ENCODE results near the gene RAD51D.
"Not testable (repeated sequence)": the region's sequence is repeated elsewhere in the genome, so short reads cannot be mapped to it uniquely, and the experiment has no call there.

Gene RAD51D

GRCh38 chr17:35048685-35049379 lies 70.8 kb downstream of the RAD51D start:
- Histone ChIP-seq H3K9me3 (replicated peaks in 1 of 11) (no peaks in the 10 kb centered on the region), H3K4me1 (peaks cover 30 to 85% (median 55%) of the 10 kb centered on the region in 10 experiments), H3K9ac (no peak overlapping the region), H4K20me1 (peaks cover 0 to 49% (median 34%) of the 10 kb centered on the region in 11 experiments; a peak in 14 of 22 replicates), H3K36me3 (peaks cover 0 to 32% (median 4%) of the 10 kb centered on the region in 11 experiments; a peak in 5 of 22 replicates), H3K4me2 (peak overlapping the region in 3 of 11 experiments; percentile 9 to 95 (median 84); a peak in 1 of 22 replicates), H3K4me3 (no peak overlapping the region), H3K27ac (no peak overlapping the region), H3K27me3 (no peaks in the 10 kb centered on the region)
- no peak for TF ChIP-seq Cebpa-rat (IDR thresholded peaks at IDR 0.05)

- H3K9ac ChIP-seq = no peak overlapping the region
- H3K4me1 ChIP-seq = peaks cover 17 to 64% (median 36%) of the 10 kb centered on the region in 10 experiments
- H3K27ac ChIP-seq = 0 out of 22 replicates have a peak overlapping the region, but pooled peaks of 1 of the 11 experiments have one; percentile 5
- no peaks in the 10 kb centered on the region for H3K9me3 ChIP-seq (replicated peaks in 1 of 11)
- H3K36me3 ChIP-seq = peaks cover 0 to 40% (median 6%) of the 10 kb centered on the region in 11 experiments; a peak in 10 of 22 replicates
- peaks cover 0 to 69% (median 48%) of the 10 kb centered on the region in 11 experiments; a peak in 15 of 22 replicates for H4K20me1 ChIP-seq
- no peak for TF ChIP-seq Cebpa-rat (IDR thresholded peaks at IDR 0.05)
- peak overlapping the region in 5 of 11 experiments; percentile 28 to 58 (median 54); a peak in 8 of 22 replicates for H3K4me2 ChIP-seq
- no peak overlapping the region for H3K4me3 ChIP-seq
- H3K27me3 ChIP-seq = no peaks in the 10 kb centered on the region
These were observed 72.8 kb downstream of the RAD51D start for GRCh38 chr17:35046740-35047283.

DNA sequence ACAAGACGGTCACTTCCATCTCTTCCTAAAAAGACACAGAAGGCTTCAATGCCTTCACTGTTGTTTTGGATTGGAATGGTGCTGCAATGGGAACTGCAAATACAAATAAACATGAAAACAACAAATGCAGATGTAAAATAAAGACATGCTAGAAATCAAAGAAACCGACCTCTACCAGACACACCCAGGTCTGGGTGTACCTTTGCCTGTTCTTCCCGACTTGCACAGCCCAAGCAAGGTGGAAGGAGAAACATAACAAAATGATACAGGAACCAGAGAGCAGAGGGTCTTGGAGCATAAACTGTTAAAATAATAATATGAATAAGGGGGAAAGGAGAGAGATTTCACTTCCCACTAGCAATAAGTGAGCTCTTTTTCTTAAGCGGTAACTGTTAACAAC lies 73.4 kb downstream of the RAD51D start:
- peaks cover 0 to 46% (median 6%) of the 10 kb centered on the region in 11 experiments; a peak in 11 of 22 replicates for H3K36me3 ChIP-seq
- no peak overlapping the region for H3K27ac ChIP-seq
- no peak for TF ChIP-seq Cebpa-rat (IDR thresholded peaks at IDR 0.05)
- peaks cover 11 to 59% (median 30%) of the 10 kb centered on the region in 10 experiments for H3K4me1 ChIP-seq
- no peaks in the 10 kb centered on the region for H3K9me3 ChIP-seq (replicated peaks in 1 of 11)
- peak overlapping the region in 4 of 11 experiments; percentile 40 to 58 (median 56); a peak in 6 of 22 replicates for H3K4me2 ChIP-seq
- no peak overlapping the region for H3K9ac ChIP-seq
- H3K27me3 ChIP-seq = no peaks in the 10 kb centered on the region
- H4K20me1 ChIP-seq = peaks cover 0 to 70% (median 48%) of the 10 kb centered on the region in 11 experiments; a peak in 15 of 22 replicates
- no peak overlapping the region for H3K4me3 ChIP-seq

GRCh38 chr17:35045458-35045979 lies 74.1 kb downstream of the RAD51D start:
- peaks cover 4 to 51% (median 23%) of the 10 kb centered on the region in 10 experiments for H3K4me1 ChIP-seq

GRCh38 chr17:35044181-35044580 lies 75.5 kb downstream of the RAD51D start:
- H3K27me3 ChIP-seq = no peaks in the 10 kb centered on the region
- no peak for TF ChIP-seq Cebpa-rat (IDR thresholded peaks at IDR 0.05)
- H3K4me1 ChIP-seq = peaks cover 0 to 38% (median 15%) of the 10 kb centered on the region in 10 experiments; a peak in 15 of 20 replicates
- peaks cover 0 to 76% (median 50%) of the 10 kb centered on the region in 11 experiments; a peak in 15 of 22 replicates for H4K20me1 ChIP-seq
- H3K27ac ChIP-seq = no peak overlapping the region
- no peak overlapping the region for H3K4me2 ChIP-seq
- H3K9ac ChIP-seq = no peak overlapping the region
- peaks cover 0 to 48% (median 8%) of the 10 kb centered on the region in 11 experiments; a peak in 11 of 22 replicates for H3K36me3 ChIP-seq
- H3K4me3 ChIP-seq = no peak overlapping the region
- no peaks in the 10 kb centered on the region for H3K9me3 ChIP-seq (replicated peaks in 1 of 11)

More at GRCh38 chr17:35045458-35045979, 74.1 kb downstream of the RAD51D start:
- not testable (repeated sequence) for H3K27ac ChIP-seq; H3K27me3 ChIP-seq; H3K9me3 ChIP-seq (replicated peaks in 1 of 11); H3K9ac ChIP-seq; H3K4me3 ChIP-seq
- peaks cover 0 to 70% (median 48%) of the 10 kb centered on the region in 11 experiments; a peak in 15 of 22 replicates for H4K20me1 ChIP-seq
- H3K4me2 ChIP-seq = peak overlapping the region in 6 of 11 experiments; percentile 4 to 58 (median 47); a peak in 10 of 22 replicates
- H3K36me3 ChIP-seq = peaks cover 0 to 51% (median 8%) of the 10 kb centered on the region in 11 experiments; a peak in 11 of 22 replicates
